HG03045 (cell line): Measurements from ENCODE around the gene ARL2BP.
A peak's percentile ranks its signal among the peaks of the same experiment; 100 is the strongest.

Source experiments
- ATAC-seq: cut with Tn5 transposase; IDR thresholded peaks from one replicate; pipeline ENCODE4 v1.9.1; 2021; ENCODE audit warnings: mild to moderate bottlenecking, moderate library complexity; ENCODE audit not compliant: unreplicated experiment

Gene ARL2BP

DNA sequence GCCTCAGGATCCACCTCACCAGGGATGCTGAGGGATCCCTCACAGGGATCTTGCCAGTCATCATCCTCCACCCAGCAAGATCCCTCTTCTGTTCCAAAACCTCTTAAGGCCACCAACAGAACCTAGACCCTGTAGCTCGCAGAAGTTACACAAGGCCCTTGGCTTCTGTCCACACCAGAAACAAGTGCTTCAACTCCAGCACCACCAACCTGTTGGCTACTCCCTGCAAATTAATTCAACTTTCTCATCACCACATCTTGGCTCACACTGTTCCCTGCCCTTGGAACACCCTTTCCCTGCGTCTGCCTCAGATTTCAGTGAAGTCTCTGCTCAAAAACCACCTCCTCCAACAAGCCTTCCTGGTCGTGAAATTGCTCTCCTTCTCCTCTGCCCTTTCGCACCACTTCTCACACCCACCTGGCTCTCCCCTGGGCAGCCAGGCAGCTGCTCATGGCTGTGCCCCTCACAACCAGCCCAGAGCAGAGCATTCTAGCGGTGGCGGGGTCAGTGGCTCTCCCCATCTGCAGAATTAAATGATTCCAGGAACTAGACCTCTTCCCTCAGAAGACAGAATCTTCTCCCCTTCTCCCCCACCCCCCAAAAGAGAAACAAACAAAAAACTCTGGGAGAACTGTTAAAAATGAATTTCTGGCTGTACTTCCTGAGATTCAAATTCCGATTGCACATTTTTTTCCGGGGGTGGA lies 37.6 kb downstream of the ARL2BP start:
- ATAC-seq = no peak

DNA sequence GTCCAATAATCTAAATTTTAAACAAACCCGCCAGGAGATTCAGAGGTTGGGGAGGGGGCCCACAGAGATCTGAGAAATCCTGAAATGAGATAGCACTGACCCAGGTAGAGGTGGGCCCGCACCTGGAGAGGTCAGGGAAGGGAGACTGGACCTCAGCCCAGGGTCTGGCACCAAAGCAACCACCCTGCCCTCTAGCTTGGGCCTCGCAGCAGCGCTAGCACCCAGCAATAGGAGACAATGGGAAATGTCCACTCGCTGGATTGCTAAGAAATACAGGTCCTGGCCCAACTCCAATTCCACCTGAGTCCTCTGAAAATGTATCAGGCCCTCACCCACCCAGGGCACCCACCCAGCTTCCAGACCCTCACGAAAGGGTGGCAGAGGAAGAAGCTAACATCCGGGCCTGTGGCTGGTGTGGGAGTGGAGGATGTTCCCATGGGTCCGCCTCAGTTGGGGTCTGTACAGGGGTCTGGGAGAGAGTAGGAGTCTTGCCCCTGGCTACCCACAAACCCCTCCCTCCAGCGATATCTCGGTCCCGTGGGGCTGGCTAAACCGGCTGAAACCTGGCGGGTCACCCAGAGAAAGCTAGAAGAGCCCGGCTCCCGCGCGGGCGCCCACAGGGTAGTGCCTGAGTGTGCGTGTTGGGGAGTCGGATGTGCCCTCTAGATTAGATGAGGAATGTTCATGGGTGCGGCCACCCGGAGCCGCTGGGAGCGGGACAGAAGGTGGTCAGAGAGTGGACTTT lies 38.3 kb downstream of the ARL2BP start:
- ATAC-seq = no peak

GRCh38 chr16:57283959-57284208 lies 38.8 kb downstream of the ARL2BP start:
- ATAC-seq = no peak

GRCh38 chr16:57284209-57284951 lies 39.3 kb downstream of the ARL2BP start, which contains the start of gene PLLP:
PLLP (minus strand) TSS chr16:57284672; CDS start chr16:57284540, 132 bp downstream.
- no peak for ATAC-seq

DNA sequence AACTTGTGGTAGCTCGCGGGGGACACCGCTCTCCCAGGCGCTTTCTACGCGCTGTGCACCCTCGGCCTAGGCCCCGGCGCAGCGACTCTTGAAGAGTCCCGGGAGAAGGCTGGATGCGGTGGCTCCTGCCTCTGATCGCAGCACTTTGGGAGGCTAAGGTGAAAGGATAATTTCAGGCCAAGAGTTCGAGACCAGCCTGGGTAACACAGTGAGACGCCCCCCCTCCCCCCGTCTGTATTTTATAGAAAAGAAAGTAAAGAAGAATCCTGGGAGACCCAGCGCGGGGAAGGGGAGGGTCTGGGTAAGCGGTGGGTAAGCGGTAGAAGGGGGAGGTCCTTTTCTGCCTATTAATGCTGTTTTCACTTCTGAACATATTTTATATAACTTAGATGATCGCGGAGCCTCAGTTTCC lies 39.9 kb downstream of the ARL2BP start:
- no peak for ATAC-seq

DNA sequence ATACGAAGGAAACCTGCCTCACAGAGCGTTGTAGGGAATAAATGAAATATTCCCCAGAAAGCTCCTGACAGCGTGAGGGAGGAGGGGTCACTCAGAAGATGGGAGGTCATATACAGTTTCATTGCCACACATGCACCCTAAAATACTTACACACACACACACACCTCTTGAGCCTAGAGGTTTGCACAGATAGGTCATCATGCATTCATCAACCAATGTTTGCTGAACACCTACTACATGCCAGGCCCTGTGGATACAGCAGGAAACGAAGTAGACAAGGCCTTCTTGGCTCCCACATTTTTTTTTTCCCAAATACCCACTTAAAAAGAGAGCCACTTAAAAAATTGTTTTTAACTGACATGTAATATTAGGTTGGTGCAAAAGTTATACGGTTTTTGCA lies 40.3 kb downstream of the ARL2BP start:
- no peak for ATAC-seq

DNA sequence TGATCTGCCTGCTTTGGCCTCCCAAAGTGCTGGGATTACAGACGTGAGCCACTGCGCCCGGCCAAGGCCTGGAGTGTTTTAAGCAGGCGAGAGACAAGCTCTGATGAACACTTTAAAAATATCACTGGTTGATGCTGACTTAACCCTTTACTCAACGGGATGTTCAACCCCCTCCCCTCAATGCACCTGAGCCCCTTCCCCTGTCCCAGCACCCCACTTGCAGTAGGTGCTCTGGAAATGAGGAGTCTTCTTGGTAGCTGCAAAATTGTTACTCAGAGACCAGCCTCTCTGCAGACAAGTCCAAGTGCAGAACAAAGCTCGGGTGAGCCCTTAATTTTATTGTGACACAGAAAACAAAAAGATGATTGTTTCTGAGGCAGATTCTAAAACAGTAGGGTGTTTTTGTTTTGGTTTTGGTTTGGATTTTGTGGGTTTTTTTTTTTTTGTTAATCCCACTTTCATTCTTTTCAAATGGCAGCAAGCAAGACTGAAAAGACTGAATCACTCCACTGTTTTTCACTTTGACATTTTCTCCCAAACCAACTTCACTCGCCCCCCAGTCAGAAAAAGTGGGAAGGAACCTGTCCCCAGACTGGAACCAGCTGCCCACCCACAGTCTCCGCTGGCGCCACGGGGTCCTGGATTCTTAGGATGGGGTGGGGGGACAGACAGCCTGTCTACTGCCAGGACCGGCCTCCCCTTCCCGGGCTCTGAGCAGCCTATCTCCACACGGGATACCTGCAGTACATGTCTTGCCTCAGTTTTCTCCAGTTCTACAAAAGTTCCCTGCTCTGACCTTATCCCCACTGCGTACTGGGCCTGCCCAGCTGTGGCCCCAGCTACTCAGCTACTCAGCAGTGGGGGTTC lies 44.6 kb downstream of the ARL2BP start:
- ATAC-seq = no peak

- ATAC-seq = no peak
These were observed 52.8 kb downstream of the ARL2BP start for GRCh38 chr16:57297856-57298255.

GRCh38 chr16:57299009-57299718 lies 54.1 kb downstream of the ARL2BP start:
- peak; percentile 8 for ATAC-seq

GRCh38 chr16:57299719-57300386 lies 54.8 kb downstream of the ARL2BP start:
- ATAC-seq = peak; percentile 56

DNA sequence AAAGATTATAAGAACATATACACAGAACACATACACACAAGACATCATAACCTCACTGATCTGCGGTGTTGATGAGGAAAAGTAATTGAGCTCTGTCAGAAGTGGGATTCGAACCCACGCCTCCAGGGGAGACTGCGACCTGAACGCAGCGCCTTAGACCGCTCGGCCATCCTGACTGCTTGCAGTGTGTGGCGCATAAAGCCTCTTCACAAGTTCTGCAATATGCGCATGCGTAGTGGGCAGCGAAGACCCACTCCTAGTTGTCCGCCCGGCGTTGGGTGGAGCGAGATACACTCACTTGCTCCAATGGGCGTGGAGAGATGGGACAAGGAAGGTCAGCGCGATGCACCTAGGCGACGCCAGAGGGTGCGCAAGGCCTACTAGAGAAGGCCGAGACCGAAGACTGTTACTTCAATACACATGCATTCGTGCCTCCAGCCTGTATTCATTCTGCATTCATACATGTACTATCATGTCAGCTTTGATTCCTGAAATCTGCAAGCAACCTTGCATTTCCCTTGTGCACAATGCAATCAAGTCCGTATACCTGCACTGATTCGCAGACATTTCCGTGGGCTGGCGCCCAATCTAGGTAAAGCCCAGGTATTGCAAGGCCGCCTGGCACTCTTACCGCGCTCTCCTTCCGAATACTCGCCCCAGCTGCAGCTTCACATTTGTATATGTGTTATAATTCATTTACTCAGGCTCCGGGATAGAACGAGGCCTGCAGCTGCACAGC lies 55.5 kb downstream of the ARL2BP start:
- ATAC-seq = peak; percentile 87

GRCh38 chr16:57301126-57301817 lies 56.2 kb downstream of the ARL2BP start:
- ATAC-seq = no peak
